Measurements from ENCODE around the gene BAG3.

Gene BAG3

GRCh38 chr10:119630300-119630699 is 20.9 kb upstream of the BAG3 start:
- Mint-ChIP-seq H3K4me3 (no peak overlapping the region), H3K4me1 (no peaks in the 10 kb centered on the region)
- no peak for ATAC-seq

GRCh38 chr10:119633538-119634218 is 17.5 kb upstream of the BAG3 start:
- Mint-ChIP-seq H3K27ac (no peak overlapping the region), H3K27me3 (no peaks in the 10 kb centered on the region), H3K9me3 (no peaks in the 10 kb centered on the region), H3K4me3 (no peak overlapping the region), H3K36me3 (no peaks in the 10 kb centered on the region), H3K4me1 (no peaks in the 10 kb centered on the region)
- ATAC-seq = no peak

More at GRCh38 chr10:119630300-119630699, 20.9 kb upstream of the BAG3 start:
- Mint-ChIP-seq H3K27ac (no peak overlapping the region), H3K9me3 (no peaks in the 10 kb centered on the region), H3K36me3 (no peaks in the 10 kb centered on the region), H3K27me3 (no peaks in the 10 kb centered on the region)

- H3K36me3 Mint-ChIP-seq = no peaks in the 10 kb centered on the region
- no peaks in the 10 kb centered on the region for H3K9me3 Mint-ChIP-seq
- H3K27ac Mint-ChIP-seq = no peak overlapping the region
- H3K4me1 Mint-ChIP-seq = no peaks in the 10 kb centered on the region
- H3K4me3 Mint-ChIP-seq = no peak overlapping the region
- ATAC-seq = no peak
- no peaks in the 10 kb centered on the region for H3K27me3 Mint-ChIP-seq
These were observed 17.0 kb upstream of the BAG3 start for GRCh38 chr10:119634219-119634544.

- Mint-ChIP-seq H3K27me3 (no peaks in the 10 kb centered on the region), H3K4me3 (no peak overlapping the region), H3K36me3 (no peaks in the 10 kb centered on the region), H3K4me1 (no peaks in the 10 kb centered on the region), H3K27ac (no peak overlapping the region), H3K9me3 (no peaks in the 10 kb centered on the region)
- ATAC-seq = no peak
These were observed 13.5 kb upstream of the BAG3 start for GRCh38 chr10:119637631-119638030.

GRCh38 chr10:119638982-119639381 is 12.2 kb upstream of the BAG3 start:
- ATAC-seq = no peak
- Mint-ChIP-seq H3K9me3 (no peaks in the 10 kb centered on the region), H3K4me3 (no peak overlapping the region), H3K27ac (no peak overlapping the region), H3K36me3 (no peaks in the 10 kb centered on the region), H3K27me3 (no peaks in the 10 kb centered on the region), H3K4me1 (no peaks in the 10 kb centered on the region)

- Mint-ChIP-seq H3K27me3 (no peaks in the 10 kb centered on the region), H3K27ac (no peak overlapping the region), H3K4me1 (no peaks in the 10 kb centered on the region), H3K4me3 (no peak overlapping the region), H3K9me3 (no peaks in the 10 kb centered on the region), H3K36me3 (no peaks in the 10 kb centered on the region)
- ATAC-seq = no peak
These were observed 10.8 kb upstream of the BAG3 start for GRCh38 chr10:119640384-119640783.

GRCh38 chr10:119640875-119641526 is 10.2 kb upstream of the BAG3 start:
- no peaks in the 10 kb centered on the region for H3K27me3 Mint-ChIP-seq
- H3K36me3 Mint-ChIP-seq = no peaks in the 10 kb centered on the region
- no peak overlapping the region for H3K27ac Mint-ChIP-seq
- no peaks in the 10 kb centered on the region for H3K4me1 Mint-ChIP-seq
- peaks cover 2% of the 10 kb centered on the region for H3K9me3 Mint-ChIP-seq
- H3K4me3 Mint-ChIP-seq = no peak overlapping the region
- ATAC-seq = no peak

- no peak overlapping the region for H3K27ac Mint-ChIP-seq
- peaks cover 3% of the 10 kb centered on the region for H3K9me3 Mint-ChIP-seq
- H3K4me1 Mint-ChIP-seq = no peaks in the 10 kb centered on the region
- no peaks in the 10 kb centered on the region for H3K27me3 Mint-ChIP-seq
- no peaks in the 10 kb centered on the region for H3K36me3 Mint-ChIP-seq
- H3K4me3 Mint-ChIP-seq = no peak overlapping the region
- ATAC-seq = no peak
These were observed 8.5 kb upstream of the BAG3 start for GRCh38 chr10:119642556-119643111.

GRCh38 chr10:119643306-119644204 is 7.6 kb upstream of the BAG3 start:
- Mint-ChIP-seq H3K27me3 (no peaks in the 10 kb centered on the region), H3K9me3 (peaks cover 3% of the 10 kb centered on the region), H3K36me3 (no peaks in the 10 kb centered on the region), H3K4me3 (no peak overlapping the region), H3K4me1 (no peaks in the 10 kb centered on the region), H3K27ac (no peak overlapping the region)
- ATAC-seq = no peak

GRCh38 chr10:119644205-119644814 is 6.9 kb upstream of the BAG3 start:
- Mint-ChIP-seq H3K27me3 (no peaks in the 10 kb centered on the region), H3K9me3 (peaks cover 3% of the 10 kb centered on the region), H3K4me1 (no peaks in the 10 kb centered on the region), H3K36me3 (no peaks in the 10 kb centered on the region), H3K27ac (no peak overlapping the region), H3K4me3 (no peak overlapping the region)
- ATAC-seq = no peak

GRCh38 chr10:119644994-119645393 is 6.2 kb upstream of the BAG3 start:
- H3K4me3 Mint-ChIP-seq = no peak overlapping the region
- H3K9me3 Mint-ChIP-seq = peaks cover 3% of the 10 kb centered on the region
- ATAC-seq = no peak
- no peak overlapping the region for H3K27ac Mint-ChIP-seq
- peaks cover under 1% of the 10 kb centered on the region for H3K4me1 Mint-ChIP-seq
- no peaks in the 10 kb centered on the region for H3K27me3 Mint-ChIP-seq
- H3K36me3 Mint-ChIP-seq = no peaks in the 10 kb centered on the region

- Mint-ChIP-seq H3K27ac (peak overlapping the region; percentile 90), H3K27me3 (no peaks in the 10 kb centered on the region), H3K9me3 (peaks cover 3% of the 10 kb centered on the region), H3K4me3 (peak overlapping the region; percentile 93), H3K36me3 (no peaks in the 10 kb centered on the region), H3K4me1 (peaks cover 20% of the 10 kb centered on the region)
- no peak for ATAC-seq
These were observed 1.1 kb upstream of the BAG3 start for GRCh38 chr10:119650062-119650461.

GRCh38 chr10:119651514-119652360 is 557 bp downstream of the BAG3 start:
- ATAC-seq = peak; percentile 52
- peaks cover 20% of the 10 kb centered on the region for H3K4me1 Mint-ChIP-seq
- no peaks in the 10 kb centered on the region for H3K9me3 Mint-ChIP-seq

GRCh38 chr10:119652361-119652730 is 1.2 kb downstream of the BAG3 start:
- peak; percentile 25 for ATAC-seq
- H3K4me3 Mint-ChIP-seq = peak overlapping the region; percentile 77
- no peaks in the 10 kb centered on the region for H3K9me3 Mint-ChIP-seq
- no peaks in the 10 kb centered on the region for H3K27me3 Mint-ChIP-seq
- peaks cover 20% of the 10 kb centered on the region for H3K4me1 Mint-ChIP-seq
- peak overlapping the region; percentile 49 for H3K27ac Mint-ChIP-seq
- H3K36me3 Mint-ChIP-seq = no peaks in the 10 kb centered on the region

More at GRCh38 chr10:119651514-119652360, 557 bp downstream of the BAG3 start:
- Mint-ChIP-seq H3K4me3 (peak overlapping the region; percentile 82), H3K36me3 (no peaks in the 10 kb centered on the region), H3K27ac (peak overlapping the region; percentile 90), H3K27me3 (no peaks in the 10 kb centered on the region)

Data from stimulated activated memory B cell treated with anti-CD40 and anti-IgM and Interleukin-4, amounts not matched to agents 10 μg/mL and 1 μg/mL and 100 μg/mL, for 72 hours (primary cell).